ENCODE measurements around the gene CDH3.

CDH3 gene

DNA sequence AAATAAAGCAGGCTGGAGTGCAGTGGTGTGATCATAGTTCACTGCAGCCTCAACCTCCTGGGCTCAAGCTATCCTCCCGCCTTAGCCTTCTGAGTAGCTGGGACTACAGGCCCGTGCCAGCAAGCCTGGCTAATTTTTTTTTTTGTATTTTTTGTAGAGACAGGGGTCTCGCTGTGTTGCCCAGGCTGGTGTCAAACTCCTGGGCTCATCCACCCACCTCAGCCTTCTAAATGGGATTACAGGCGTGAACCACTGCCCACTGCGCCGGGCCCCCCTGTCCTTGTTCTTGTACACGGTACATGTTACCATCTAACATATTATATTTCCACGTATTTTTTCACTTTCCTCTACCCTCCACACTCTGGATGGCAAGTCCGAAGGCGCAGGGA is 3.1 kb upstream of the CDH3 start:
- no peak for TF ChIP-seq ISL1 (CRISPR knock-in tag; IDR thresholded peaks at IDR 0.05)
- TF ChIP-seq ARNTL (CRISPR knock-in tag; IDR thresholded peaks at IDR 0.05; ENCODE audit: borderline replicate concordance, low read depth) = no peak
- TF ChIP-seq ZFP3 (CRISPR knock-in tag; IDR thresholded peaks at IDR 0.05) = no peak
- TF ChIP-seq, protein P1, sequence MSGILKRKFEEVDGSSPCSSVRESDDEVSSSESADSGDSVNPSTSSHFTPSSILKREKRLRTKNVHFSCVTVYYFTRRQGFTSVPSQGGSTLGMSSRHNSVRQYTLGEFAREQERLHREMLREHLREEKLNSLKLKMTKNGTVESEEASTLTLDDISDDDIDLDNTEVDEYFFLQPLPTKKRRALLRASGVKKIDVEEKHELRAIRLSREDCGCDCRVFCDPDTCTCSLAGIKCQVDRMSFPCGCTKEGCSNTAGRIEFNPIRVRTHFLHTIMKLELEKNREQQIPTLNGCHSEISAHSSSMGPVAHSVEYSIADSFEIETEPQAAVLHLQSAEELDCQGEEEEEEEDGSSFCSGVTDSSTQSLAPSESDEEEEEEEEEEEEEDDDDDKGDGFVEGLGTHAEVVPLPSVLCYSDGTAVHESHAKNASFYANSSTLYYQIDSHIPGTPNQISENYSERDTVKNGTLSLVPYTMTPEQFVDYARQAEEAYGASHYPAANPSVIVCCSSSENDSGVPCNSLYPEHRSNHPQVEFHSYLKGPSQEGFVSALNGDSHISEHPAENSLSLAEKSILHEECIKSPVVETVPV (CRISPR knock-in tag; IDR thresholded peaks at IDR 0.05) = no peak
- TF ChIP-seq OSR1 (CRISPR knock-in tag; IDR thresholded peaks at IDR 0.05) = no peak
- TF ChIP-seq ZNF70 (CRISPR knock-in tag; IDR thresholded peaks at IDR 0.05) = no peak
- TF ChIP-seq ZNF565 (CRISPR knock-in tag; conservative IDR thresholded peaks at IDR 0.05; ENCODE audit: low read depth) = no peak
- no peak for TF ChIP-seq CSDC2 (CRISPR knock-in tag; IDR thresholded peaks at IDR 0.05)
- TF ChIP-seq, protein P2, sequence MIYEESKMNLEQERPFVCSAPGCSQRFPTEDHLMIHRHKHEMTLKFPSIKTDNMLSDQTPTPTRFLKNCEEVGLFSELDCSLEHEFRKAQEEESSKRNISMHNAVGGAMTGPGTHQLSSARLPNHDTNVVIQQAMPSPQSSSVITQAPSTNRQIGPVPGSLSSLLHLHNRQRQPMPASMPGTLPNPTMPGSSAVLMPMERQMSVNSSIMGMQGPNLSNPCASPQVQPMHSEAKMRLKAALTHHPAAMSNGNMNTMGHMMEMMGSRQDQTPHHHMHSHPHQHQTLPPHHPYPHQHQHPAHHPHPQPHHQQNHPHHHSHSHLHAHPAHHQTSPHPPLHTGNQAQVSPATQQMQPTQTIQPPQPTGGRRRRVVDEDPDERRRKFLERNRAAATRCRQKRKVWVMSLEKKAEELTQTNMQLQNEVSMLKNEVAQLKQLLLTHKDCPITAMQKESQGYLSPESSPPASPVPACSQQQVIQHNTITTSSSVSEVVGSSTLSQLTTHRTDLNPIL (CRISPR knock-in tag; IDR thresholded peaks at IDR 0.05; ENCODE audit: low read depth) = no peak
- TF ChIP-seq SNAI2 (CRISPR knock-in tag; IDR thresholded peaks at IDR 0.05) = no peak
- TF ChIP-seq ESRRG (CRISPR knock-in tag; IDR thresholded peaks at IDR 0.05) = no peak
- TF ChIP-seq, protein P3, sequence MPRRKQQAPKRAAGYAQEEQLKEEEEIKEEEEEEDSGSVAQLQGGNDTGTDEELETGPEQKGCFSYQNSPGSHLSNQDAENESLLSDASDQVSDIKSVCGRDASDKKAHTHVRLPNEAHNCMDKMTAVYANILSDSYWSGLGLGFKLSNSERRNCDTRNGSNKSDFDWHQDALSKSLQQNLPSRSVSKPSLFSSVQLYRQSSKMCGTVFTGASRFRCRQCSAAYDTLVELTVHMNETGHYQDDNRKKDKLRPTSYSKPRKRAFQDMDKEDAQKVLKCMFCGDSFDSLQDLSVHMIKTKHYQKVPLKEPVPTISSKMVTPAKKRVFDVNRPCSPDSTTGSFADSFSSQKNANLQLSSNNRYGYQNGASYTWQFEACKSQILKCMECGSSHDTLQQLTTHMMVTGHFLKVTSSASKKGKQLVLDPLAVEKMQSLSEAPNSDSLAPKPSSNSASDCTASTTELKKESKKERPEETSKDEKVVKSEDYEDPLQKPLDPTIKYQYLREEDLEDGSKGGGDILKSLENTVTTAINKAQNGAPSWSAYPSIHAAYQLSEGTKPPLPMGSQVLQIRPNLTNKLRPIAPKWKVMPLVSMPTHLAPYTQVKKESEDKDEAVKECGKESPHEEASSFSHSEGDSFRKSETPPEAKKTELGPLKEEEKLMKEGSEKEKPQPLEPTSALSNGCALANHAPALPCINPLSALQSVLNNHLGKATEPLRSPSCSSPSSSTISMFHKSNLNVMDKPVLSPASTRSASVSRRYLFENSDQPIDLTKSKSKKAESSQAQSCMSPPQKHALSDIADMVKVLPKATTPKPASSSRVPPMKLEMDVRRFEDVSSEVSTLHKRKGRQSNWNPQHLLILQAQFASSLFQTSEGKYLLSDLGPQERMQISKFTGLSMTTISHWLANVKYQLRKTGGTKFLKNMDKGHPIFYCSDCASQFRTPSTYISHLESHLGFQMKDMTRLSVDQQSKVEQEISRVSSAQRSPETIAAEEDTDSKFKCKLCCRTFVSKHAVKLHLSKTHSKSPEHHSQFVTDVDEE (CRISPR knock-in tag; IDR thresholded peaks at IDR 0.05) = no peak
- TF ChIP-seq RARB (CRISPR knock-in tag; IDR thresholded peaks at IDR 0.05) = no peak
- TF ChIP-seq, protein P4, sequence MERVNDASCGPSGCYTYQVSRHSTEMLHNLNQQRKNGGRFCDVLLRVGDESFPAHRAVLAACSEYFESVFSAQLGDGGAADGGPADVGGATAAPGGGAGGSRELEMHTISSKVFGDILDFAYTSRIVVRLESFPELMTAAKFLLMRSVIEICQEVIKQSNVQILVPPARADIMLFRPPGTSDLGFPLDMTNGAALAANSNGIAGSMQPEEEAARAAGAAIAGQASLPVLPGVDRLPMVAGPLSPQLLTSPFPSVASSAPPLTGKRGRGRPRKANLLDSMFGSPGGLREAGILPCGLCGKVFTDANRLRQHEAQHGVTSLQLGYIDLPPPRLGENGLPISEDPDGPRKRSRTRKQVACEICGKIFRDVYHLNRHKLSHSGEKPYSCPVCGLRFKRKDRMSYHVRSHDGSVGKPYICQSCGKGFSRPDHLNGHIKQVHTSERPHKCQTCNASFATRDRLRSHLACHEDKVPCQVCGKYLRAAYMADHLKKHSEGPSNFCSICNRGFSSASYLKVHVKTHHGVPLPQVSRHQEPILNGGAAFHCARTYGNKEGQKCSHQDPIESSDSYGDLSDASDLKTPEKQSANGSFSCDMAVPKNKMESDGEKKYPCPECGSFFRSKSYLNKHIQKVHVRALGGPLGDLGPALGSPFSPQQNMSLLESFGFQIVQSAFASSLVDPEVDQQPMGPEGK (CRISPR knock-in tag; IDR thresholded peaks at IDR 0.05; ENCODE audit: borderline replicate concordance) = no peak
- no peak for TF ChIP-seq ZNF8 (CRISPR knock-in tag; IDR thresholded peaks at IDR 0.05)
- ATAC-seq = no peak

DNA sequence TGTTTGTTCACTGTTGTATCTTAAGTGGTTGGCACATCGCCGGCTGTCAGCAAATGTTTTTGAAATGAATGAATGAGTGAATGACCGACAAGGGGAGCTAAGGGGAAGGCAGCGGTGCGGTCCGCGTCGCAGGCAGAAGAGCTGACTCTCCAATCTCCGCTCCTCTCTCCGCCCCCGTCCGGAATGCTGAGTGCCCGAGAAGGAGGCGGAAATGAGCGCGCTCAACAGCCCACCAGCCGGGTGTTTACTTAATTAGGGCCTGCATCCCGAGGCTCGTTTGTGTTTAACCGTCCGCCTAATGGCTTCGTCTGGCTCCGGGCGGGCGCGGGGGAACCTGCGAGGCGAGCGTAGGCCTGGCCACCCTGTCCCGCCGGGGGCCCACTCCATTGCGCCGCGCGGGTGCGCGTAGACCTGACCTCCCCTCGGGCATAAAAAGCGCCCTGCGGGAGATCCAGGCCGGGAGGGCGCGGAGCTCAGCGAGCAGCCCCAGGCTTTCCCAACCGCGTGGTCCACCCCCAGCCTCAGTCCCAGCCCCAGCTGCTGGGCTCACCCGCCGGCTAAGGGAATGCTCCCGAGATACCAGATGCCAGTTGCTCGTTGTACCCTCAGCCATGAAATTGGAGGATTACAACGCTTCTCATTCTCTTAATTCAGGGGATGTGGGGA is 2.5 kb upstream of the CDH3 start:
- TF ChIP-seq ARNTL (CRISPR knock-in tag; IDR thresholded peaks at IDR 0.05; ENCODE audit: borderline replicate concordance, low read depth) (no peak), ZNF565 (CRISPR knock-in tag; conservative IDR thresholded peaks at IDR 0.05; ENCODE audit: low read depth) (no peak), ESRRG (CRISPR knock-in tag; IDR thresholded peaks at IDR 0.05) (no peak), GLIS3 (CRISPR knock-in tag; IDR thresholded peaks at IDR 0.05) (no peak), SNAI2 (CRISPR knock-in tag; IDR thresholded peaks at IDR 0.05) (no peak), PPARA (CRISPR knock-in tag; IDR thresholded peaks at IDR 0.05; ENCODE audit: borderline replicate concordance) (no peak), CSDC2 (CRISPR knock-in tag; IDR thresholded peaks at IDR 0.05) (no peak), TCF4 (CRISPR knock-in tag; IDR thresholded peaks at IDR 0.05; ENCODE audit: borderline replicate concordance) (no peak), TOX (CRISPR knock-in tag; IDR thresholded peaks at IDR 0.05; ENCODE audit: borderline replicate concordance) (no peak), ZNF70 (CRISPR knock-in tag; IDR thresholded peaks at IDR 0.05) (no peak), ZFP3 (CRISPR knock-in tag; IDR thresholded peaks at IDR 0.05) (no peak), RARB (CRISPR knock-in tag; IDR thresholded peaks at IDR 0.05) (no peak), ZC3H10 (CRISPR knock-in tag; IDR thresholded peaks at IDR 0.05) (no peak)
- TF ChIP-seq, protein P2 (CRISPR knock-in tag; IDR thresholded peaks at IDR 0.05; ENCODE audit: low read depth) = no peak
- TF ChIP-seq, protein P5, sequence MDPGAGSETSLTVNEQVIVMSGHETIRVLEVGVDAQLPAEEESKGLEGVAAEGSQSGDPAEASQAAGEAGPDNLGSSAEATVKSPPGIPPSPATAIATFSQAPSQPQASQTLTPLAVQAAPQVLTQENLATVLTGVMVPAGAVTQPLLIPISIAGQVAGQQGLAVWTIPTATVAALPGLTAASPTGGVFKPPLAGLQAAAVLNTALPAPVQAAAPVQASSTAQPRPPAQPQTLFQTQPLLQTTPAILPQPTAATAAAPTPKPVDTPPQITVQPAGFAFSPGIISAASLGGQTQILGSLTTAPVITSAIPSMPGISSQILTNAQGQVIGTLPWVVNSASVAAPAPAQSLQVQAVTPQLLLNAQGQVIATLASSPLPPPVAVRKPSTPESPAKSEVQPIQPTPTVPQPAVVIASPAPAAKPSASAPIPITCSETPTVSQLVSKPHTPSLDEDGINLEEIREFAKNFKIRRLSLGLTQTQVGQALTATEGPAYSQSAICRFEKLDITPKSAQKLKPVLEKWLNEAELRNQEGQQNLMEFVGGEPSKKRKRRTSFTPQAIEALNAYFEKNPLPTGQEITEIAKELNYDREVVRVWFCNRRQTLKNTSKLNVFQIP (CRISPR knock-in tag; IDR thresholded peaks at IDR 0.05; ENCODE audit: borderline replicate concordance, low read depth) = no peak
- no peak for ATAC-seq

All from SK-N-SH treated with all-trans-retinoic acid at 6 μM for 48 hours (cell line).